ENCODE data around the gene STXBP2.

The STXBP2 gene

DNA sequence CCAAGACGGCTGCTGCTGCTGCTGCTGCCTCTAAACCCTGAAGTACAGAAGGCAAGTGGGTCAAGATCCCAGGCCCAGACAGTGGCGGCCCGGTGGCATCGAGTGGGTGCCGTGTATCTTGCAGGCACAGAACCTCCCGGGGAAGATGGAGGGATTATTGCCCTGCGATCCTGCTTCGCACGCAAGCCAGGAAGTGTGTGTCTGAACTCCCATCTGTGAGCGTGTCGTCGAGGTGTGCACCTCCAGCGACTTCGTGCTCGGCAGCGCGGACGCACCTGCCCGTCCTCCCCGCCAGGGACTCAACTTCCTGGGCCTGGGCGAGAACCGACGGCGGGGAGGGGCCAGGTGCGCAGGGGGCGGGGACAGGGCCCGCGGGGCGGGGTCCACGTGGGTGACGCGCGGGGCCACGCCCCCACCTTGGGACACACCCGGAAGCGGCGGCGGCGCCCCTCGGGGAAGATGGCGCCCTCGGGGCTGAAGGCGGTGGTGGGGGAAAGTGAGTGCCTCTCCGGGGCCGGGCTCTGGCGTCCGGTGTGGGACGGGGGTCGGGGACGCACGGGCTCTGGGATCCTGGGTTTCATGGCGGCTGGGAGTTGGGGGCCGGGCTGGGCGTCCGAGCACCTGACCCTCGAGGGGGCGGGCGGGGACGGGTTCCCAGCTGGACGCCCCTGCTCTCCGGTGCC lies at the start of gene STXBP2:
Gene STXBP2, plus strand, starts transcription at position 420 of the 683 bp plus-strand sequence. Its CDS starts 40 bp downstream, at position 460.
- TF ChIP-seq, protein P1, sequence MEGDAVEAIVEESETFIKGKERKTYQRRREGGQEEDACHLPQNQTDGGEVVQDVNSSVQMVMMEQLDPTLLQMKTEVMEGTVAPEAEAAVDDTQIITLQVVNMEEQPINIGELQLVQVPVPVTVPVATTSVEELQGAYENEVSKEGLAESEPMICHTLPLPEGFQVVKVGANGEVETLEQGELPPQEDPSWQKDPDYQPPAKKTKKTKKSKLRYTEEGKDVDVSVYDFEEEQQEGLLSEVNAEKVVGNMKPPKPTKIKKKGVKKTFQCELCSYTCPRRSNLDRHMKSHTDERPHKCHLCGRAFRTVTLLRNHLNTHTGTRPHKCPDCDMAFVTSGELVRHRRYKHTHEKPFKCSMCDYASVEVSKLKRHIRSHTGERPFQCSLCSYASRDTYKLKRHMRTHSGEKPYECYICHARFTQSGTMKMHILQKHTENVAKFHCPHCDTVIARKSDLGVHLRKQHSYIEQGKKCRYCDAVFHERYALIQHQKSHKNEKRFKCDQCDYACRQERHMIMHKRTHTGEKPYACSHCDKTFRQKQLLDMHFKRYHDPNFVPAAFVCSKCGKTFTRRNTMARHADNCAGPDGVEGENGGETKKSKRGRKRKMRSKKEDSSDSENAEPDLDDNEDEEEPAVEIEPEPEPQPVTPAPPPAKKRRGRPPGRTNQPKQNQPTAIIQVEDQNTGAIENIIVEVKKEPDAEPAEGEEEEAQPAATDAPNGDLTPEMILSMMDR (IDR thresholded peaks at IDR 0.05; ENCODE audit: borderline replicate concordance, insufficient read depth, low read depth, low read length) = peak; percentile 26; the same call in 1 of the 2 replicates
- H3K4me3 ChIP-seq (ENCODE audit: low read depth, low read length) = peak within 1 kb of the TSS; percentile 66

DNA sequence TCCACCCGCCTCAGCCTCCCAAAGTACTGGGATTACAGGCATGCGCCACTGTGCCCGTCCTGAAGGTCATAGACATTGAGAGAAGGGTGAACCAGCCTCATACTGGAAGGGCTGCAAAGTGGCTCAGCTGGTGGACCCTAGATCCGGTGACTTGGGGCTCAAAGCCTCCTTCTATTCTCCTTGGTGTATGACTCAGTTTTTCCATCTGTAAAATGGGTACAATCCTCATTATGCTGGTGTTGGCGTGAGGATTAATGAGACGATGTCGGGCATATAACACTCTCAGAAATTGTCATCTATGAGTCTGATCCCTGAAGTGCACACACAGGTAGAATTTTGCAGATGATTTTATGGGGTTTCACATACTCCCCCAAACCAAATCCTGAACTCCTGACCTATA lies 47.1 kb upstream of the STXBP2 start:
- TF ChIP-seq, protein P1 (IDR thresholded peaks at IDR 0.05; ENCODE audit: borderline replicate concordance, insufficient read depth, low read depth, low read length) = no peak
- no peak overlapping the region for H3K4me3 ChIP-seq (ENCODE audit: low read depth, low read length)

DNA sequence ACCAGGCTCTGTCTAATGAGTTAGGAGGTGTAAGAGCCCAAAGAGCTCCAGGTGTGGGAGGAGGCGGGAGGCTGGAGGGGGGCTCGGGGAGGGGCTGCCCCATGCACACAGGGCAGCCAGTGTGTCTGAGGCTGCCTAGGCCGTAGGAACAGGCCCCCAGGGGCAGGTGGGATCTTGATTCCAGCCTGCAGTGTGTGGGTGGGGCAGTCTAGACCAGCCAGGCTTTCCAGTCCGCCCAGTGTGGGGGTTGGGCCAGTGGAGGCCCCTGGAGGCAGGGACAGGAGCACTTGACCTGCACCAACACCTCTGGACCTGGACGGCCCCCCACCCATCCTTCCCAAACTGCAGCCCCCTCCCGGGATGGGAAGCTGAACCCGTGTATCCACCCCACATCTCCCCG lies 46.7 kb upstream of the STXBP2 start:
- TF ChIP-seq, protein P1 (IDR thresholded peaks at IDR 0.05; ENCODE audit: borderline replicate concordance, insufficient read depth, low read depth, low read length) = no peak
- H3K4me3 ChIP-seq (ENCODE audit: low read depth, low read length) = no peak overlapping the region

DNA sequence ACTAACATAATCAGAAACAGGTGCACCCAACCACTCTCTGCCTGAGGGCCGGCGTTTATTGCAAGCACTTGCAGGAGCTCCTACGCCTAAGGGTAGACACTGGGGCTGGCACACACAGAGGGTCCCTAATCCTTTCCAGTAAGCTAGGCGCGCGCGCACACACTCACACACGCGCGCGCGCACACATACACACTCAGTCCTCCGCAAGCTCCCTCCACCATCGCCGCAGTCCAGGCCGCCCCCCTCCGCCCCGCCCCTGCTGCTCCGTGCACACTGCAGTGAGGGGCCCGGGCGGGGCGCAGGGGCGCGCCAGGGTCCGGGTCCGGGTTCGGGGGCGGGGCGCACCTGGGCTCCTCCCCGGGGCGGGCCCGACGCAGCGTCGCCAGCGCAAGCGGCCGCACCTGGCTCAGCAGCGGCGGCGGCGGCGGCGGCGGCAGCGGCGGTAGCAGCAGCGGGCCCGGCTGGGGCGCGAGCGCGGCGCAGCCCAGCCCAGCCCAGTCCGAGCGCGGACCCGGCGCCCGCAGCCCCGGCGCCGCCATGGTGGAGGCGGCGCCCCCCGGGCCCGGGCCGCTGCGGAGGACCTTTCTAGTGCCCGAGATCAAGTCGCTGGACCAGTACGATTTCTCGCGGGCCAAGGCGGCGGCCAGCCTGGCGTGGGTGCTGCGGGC lies 41.3 kb upstream of the STXBP2 start, which contains the start of gene CAMSAP3:
Gene CAMSAP3, plus strand, starts transcription at position 398 of the 668 bp plus-strand sequence. Its CDS starts 140 bp downstream, at position 538.
- TF ChIP-seq, protein P1 (IDR thresholded peaks at IDR 0.05; ENCODE audit: borderline replicate concordance, insufficient read depth, low read depth, low read length) = no peak
- peak within 1 kb of the TSS; percentile 41 for H3K4me3 ChIP-seq (ENCODE audit: low read depth, low read length)

DNA sequence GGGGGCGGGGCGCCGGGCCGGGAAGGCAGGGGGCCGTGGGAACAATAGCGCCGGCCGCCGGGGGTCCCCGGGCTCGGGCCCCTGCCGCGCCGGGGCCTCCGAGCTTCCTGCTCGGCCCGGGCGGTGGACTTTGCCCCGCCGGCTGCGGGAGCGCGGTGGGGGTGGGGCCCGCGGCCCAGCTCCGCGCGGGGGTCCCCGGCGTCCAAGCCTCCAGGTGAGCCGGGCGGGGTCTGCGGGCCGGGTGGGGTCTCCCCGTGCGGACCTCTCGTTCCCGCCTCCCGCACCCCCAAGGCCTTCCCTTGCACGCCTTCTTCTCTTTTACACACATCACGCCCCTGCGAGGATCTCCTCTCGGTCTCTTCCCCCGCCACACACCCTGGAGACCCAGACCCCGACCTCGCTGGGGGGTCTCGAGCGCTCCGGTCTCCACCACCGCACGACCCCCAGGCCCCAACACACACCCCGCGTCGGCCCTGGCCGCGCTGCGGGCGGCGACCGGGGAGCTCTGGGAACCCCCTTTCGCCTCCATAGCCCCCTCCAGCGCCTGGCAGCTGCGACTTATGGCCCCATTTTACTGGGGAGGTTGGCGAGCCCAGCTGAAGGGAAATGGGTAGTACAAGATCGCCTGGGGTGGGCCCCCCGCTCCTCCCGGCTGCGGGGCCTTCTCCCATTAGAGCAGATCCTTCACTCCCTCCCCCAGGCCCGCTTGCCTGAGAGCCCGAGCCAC lies 40.5 kb upstream of the STXBP2 start:
- TF ChIP-seq, protein P1 (IDR thresholded peaks at IDR 0.05; ENCODE audit: borderline replicate concordance, insufficient read depth, low read depth, low read length) = no peak
- peak overlapping the region; percentile 41 for H3K4me3 ChIP-seq (ENCODE audit: low read depth, low read length)

DNA sequence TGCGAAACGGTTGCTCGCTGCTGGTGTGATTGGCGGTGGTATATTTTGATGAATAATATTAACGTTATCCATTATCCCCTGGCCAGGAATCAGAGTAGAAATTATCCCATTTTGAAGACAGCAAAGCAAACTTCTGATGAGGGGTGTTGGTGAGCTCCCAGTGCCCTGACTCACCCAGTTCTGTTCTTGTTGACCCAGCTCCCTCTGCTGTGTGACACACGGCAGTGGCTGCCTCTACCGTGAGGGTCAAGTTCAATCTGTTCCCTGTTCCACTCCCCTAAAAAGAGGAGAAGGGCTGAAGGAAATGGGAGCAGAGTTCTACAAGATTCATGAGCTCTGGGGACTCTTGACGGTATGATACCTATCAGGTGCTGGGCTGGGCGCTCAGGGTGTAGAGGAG lies 39.2 kb upstream of the STXBP2 start:
- TF ChIP-seq, protein P1 (IDR thresholded peaks at IDR 0.05; ENCODE audit: borderline replicate concordance, insufficient read depth, low read depth, low read length) = no peak

More for the DNA sequence above, 39.2 kb upstream of the STXBP2 start:
- H3K4me3 ChIP-seq (ENCODE audit: low read depth, low read length) = no peak overlapping the region

Data from GM12875 (cell line).